HG03025 (cell line): ENCODE data around the gene ARRB1.

Experiments
- ATAC-seq: cut with Tn5 transposase; IDR thresholded peaks from one replicate; pipeline ENCODE4 v1.9.1; 2021; ENCODE audit warnings: mild to moderate bottlenecking, moderate library complexity; ENCODE audit not compliant: unreplicated experiment, low FRiP score

The ARRB1 gene

GRCh38 chr11:75262961-75263852 is 88.3 kb downstream of the ARRB1 start:
- ATAC-seq = no peak

DNA sequence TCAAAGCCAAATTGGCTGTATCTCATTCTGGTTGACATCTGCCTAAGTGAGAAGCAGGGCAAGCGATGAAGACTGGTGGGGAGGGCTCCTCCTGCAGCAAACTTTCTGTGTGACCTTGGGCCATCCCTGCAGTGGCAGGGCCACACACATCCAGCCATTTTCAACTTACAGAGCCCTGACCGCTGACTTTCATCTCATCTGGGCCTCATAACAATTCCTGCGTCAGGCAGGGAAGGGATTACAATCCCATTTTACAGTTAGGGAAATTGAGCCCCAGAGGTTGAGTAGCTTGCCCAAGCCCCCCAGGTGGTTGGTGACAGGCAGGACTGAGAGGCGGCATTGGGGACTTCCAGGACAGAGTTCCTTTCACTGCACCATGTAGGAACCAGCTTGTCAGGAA is 89.0 kb downstream of the ARRB1 start:
- ATAC-seq = no peak

GRCh38 chr11:75261902-75262361 is 89.5 kb downstream of the ARRB1 start:
- ATAC-seq = no peak

DNA sequence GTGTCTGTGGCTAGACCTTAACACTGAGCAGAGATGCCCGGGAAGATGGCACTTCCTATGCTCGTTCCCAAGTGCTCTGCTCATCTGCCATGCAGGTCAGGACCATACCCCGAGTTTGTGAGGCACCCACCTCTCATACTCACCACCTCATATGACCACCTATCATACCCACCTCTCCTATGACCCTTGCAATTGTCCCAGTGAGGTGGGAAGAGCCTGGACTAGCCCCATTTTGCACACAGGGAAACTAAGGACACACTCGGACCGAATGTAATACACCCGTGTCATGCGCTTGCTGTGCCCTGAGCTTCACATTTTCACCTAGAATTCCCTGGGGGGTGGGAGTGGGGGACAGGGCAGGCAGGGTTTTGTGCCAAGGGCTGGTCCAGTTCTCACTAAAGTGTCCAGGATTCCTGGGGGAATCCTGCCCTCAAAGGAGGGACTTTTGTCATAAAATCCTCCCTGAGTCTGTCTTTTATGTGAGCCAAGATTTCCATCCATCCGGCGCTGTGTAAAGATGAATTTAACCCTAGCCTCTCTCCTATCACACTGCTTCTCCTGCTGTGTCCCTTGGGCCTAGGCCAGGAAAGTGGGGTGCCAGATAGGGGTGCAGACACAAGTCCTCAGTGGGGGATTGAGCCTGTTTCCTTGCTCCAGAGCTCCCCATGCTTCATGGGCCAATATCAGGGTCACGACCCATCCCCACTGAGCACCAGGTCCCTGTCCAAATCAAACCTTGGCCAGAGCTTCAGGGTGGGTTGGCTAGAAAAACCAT is 90.9 kb downstream of the ARRB1 start:
- ATAC-seq = no peak

- no peak for ATAC-seq
Measured at GRCh38 chr11:75254326-75254725, 97.1 kb downstream of the ARRB1 start.

- no peak for ATAC-seq
Measured at GRCh38 chr11:75249704-75250103, 101.8 kb downstream of the ARRB1 start.

GRCh38 chr11:75248924-75249256 is 102.6 kb downstream of the ARRB1 start:
- ATAC-seq = no peak

- ATAC-seq = no peak
Measured at GRCh38 chr11:75246671-75247350, 104.7 kb downstream of the ARRB1 start.

GRCh38 chr11:75246006-75246670 is 105.3 kb downstream of the ARRB1 start:
- ATAC-seq = no peak

DNA sequence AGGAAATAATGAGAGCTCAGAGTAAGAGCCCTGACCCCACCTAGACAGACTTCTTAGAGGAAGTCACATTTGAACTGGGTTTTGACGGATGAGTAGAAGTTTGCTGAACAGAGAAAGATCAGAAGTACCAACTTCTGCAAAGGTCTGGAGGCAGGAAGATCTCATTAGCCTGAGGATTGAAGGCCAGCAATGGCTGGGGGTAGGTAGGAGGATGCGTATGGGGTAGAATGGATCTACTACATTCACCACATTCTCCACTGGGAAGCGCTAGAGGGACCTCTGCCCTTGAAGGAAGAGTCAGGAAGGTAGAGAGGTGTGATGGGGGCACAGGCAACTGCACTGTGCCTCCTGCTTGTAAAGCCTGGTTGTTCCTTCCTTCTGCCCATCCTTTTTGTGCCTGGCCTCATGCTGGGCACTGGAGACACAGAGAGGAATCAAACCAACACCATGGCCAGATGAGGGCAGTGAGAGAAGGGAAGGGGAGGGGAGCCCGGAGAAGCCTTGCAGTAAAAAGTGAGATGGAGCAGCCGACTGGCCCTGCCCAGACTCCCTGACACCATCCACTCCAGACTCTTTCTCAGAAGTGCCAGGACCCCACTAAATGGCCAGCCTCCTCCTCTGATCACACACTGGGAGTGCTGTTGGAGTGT is 106.0 kb downstream of the ARRB1 start:
- no peak for ATAC-seq

- no peak for ATAC-seq
Measured at GRCh38 chr11:75244052-75244814, 107.2 kb downstream of the ARRB1 start.

DNA sequence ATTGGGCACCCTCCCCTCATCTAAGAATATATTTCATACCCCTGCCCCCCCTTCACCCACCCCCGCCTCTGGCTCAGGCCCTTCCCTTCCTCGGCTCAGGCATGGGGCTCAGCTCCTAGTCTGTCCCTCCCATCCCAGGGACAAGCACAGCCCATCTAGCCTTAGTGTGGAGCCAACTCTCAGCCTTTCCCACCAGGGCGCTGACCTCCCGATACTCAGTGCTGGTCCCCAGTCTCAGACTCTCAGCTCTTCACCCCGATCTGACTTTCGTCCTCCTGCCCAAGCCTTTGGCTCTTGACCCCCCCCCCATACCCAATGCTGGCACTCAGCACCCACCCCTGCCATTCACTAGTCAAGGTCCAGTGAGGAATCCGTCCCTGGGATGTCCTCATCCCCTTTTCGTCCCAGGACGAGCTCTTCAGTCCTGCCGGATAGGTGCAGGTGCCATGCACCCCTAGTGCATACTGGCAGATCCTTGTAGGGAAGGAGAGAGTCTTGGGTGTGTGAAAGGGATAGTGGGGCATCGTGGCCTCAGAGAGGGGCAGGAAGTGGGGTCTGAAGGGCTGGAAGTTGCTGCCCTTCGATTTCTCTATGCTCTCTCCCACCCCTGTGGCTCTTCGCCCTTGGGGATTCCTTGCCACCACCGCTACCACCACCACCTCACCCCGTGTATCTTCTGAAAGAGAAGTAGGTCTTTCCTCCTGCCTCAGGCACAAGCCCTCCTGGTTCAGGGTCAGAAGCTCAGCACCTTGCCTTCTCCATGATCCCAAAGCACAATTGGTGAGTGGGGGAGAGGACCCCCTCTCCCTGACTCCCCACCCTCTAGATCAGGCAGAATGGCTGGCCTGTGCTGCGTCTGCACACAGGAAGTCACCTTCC is 108.5 kb downstream of the ARRB1 start:
- no peak for ATAC-seq

DNA sequence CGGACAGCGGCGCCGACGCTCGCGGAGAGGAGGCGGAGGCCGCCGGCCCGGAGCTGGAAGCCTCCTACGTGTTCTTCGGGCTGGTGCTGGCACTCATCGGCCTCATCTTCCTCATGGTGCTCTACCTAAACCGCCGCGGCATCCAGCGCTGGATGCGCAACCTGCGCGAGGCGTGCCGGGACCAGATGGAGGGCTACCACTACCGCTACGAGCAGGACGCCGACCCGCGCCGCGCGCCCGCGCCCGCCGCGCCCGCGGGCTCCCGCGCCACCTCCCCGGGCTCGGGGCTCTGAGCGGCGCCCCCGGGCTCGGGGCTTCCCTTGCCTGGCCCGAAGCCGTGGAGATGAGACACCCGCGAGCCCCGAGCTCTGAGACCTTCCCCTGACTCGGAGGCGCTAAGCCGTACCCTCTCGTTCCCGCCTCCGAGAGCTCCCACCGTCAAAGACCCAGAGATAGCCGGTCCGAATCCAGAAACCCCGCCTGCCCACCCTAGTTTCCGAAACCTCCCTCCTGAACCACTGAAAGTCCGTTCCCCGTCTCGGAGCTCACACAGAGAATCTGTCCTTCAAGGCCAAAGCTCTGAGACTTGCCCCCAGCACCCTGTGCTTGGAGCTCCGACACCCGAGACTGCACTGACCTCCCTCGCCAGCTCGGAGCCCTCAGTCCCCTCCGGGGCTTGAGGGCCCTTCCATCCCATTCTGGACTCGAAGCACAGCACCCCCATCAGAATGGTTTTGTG is 109.4 kb downstream of the ARRB1 start:
- ATAC-seq = peak; percentile 19

GRCh38 chr11:75241036-75241905 is 110.2 kb downstream of the ARRB1 start:
- ATAC-seq = peak; percentile 59

DNA sequence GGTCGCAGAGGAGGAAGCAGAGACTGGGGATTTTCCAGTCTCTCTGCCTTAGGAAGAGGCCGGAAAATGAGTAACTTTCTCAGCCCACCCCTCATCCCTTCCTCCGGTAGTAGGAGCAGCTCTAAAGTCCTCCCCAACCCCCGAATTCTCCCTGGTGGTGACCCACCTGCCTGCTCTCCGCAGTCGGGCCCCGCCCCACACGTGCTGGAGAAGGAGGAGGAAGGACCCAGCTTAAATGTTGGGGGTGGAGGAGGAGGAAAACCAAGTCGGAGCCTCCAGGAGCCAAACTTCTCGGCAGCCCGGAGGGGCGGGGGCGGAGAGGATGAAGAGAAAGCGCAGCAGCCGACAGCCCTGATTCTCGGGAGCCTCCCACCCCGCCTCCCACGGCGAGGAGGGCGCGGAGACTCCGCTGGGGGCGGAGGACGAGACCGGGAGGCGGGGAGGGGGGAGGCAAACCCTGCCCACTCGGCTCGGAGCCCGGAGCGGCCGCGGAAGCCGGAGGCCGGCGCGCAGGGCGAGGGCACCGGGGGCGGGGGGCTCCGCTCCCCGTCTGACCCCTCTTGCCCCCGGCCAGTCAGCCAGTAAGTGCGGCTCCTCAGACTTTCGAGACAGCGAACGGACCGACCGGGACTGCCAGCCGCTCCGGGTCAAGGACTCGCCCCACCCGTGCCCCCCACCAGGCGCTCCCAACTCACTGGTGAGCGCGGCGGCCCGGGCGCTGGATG is 111.0 kb downstream of the ARRB1 start, which contains the start of gene TPBGL:
Gene TPBGL, plus strand, starts transcription at position 464 of the 725 bp plus-strand sequence. CDS start 276 bp downstream, outside the sequence.
- ATAC-seq = no peak
